Fibroblast of villous mesenchyme (primary cell): ENCODE measurements around the gene RASEF. TPM values are rescaled to one million over a fixed set of nuclear protein-coding genes. Genes with fewer than 3 reads are reported as not detected.
A peak's percentile ranks its signal among the peaks of the same experiment; 100 is the strongest.

Experiments used
- DNase-seq: peaks from one replicate; pipeline ENCODE4 v3.0.0-alpha.2; 2010; ENCODE audit warnings: low read depth
- H3K4me3 ChIP-seq: 2 replicates; pipeline ENCODE4 v1.5.1; 2011; ENCODE audit warnings: low read depth, mild to moderate bottlenecking, low read length
- total RNA-seq: library from RNA; depleted of rRNA; stranded (reverse); fragments of >200 nt; gene quantifications from 2 replicates; pipeline ENCODE4 v1.2.3, GENCODE V29; 2012
- TF ChIP-seq, protein P1 (sequence below): IDR thresholded peaks from 2 replicates; pipeline ENCODE4 v1.5.1; 2012; ENCODE audit warnings: low read depth, mild to moderate bottlenecking, low read length; ENCODE audit not compliant: insufficient read depth

The RASEF gene
- total RNA-seq, 1 donor, result 0.43 TPM

DNA sequence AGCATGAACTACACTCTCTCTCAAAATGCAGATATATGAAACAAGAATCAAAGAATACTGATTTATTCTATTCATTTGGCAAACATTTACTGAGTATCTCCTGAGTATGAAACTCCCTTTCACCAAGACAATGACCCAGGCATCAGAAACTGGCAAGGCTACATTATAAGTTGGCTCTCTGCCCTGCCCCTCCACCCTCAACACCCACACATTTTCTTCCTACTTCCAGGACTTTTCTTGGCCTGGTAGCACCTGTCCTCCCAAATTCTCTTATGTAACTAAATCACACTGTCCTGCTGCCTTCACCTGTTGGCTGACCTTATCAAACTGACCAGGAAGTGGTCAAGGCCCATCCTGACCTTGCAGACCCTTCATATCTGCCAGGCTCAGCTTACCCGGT lies 3.5 kb downstream of the RASEF start:
- TF ChIP-seq, protein P1, sequence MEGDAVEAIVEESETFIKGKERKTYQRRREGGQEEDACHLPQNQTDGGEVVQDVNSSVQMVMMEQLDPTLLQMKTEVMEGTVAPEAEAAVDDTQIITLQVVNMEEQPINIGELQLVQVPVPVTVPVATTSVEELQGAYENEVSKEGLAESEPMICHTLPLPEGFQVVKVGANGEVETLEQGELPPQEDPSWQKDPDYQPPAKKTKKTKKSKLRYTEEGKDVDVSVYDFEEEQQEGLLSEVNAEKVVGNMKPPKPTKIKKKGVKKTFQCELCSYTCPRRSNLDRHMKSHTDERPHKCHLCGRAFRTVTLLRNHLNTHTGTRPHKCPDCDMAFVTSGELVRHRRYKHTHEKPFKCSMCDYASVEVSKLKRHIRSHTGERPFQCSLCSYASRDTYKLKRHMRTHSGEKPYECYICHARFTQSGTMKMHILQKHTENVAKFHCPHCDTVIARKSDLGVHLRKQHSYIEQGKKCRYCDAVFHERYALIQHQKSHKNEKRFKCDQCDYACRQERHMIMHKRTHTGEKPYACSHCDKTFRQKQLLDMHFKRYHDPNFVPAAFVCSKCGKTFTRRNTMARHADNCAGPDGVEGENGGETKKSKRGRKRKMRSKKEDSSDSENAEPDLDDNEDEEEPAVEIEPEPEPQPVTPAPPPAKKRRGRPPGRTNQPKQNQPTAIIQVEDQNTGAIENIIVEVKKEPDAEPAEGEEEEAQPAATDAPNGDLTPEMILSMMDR, result no peak
- DNase-seq, result no peak
- no peak overlapping the region for H3K4me3 ChIP-seq

DNA sequence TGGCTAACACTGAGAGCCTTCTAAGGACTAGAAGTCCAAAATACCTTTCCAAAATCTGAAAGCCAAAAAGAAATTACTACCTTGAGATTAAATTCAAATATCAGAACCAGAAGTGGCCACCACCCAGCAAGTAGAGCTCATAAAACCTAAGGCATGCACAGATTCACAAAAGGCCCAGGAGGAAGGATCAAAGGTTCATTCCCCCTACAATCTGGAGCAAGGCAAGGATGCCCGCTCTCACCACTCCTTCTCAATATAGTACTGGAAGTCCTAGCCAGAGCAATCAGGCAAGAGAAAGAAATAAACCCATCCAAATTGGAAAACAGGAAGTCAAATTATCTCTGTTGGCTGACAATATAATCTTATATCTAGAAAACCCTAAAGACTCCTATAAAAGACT lies 6.0 kb downstream of the RASEF start:
- no peak overlapping the region for H3K4me3 ChIP-seq

DNA sequence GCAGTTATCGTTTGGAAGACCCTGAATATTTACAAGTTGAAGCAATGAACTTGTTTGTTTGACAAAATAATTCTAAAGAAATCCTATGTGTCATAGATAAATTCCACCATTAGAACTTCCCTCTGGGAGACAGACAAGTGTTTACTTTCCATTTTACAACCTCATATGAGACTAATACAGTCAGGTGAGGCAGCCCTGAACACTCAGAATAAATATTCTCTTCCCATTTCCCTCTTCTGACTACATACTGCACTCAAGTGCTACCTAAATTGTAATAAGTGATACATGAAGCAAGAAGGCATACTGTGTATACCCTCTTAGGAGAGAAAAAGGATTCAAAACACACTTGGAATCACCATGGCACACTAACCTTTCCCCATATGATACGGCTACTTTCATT lies 6.8 kb downstream of the RASEF start:
- no peak for DNase-seq
- no peak overlapping the region for H3K4me3 ChIP-seq
- TF ChIP-seq, protein P1, result no peak

More for the DNA sequence above, 6.0 kb downstream of the RASEF start:
- TF ChIP-seq, protein P1, result no peak
- no peak for DNase-seq

DNA sequence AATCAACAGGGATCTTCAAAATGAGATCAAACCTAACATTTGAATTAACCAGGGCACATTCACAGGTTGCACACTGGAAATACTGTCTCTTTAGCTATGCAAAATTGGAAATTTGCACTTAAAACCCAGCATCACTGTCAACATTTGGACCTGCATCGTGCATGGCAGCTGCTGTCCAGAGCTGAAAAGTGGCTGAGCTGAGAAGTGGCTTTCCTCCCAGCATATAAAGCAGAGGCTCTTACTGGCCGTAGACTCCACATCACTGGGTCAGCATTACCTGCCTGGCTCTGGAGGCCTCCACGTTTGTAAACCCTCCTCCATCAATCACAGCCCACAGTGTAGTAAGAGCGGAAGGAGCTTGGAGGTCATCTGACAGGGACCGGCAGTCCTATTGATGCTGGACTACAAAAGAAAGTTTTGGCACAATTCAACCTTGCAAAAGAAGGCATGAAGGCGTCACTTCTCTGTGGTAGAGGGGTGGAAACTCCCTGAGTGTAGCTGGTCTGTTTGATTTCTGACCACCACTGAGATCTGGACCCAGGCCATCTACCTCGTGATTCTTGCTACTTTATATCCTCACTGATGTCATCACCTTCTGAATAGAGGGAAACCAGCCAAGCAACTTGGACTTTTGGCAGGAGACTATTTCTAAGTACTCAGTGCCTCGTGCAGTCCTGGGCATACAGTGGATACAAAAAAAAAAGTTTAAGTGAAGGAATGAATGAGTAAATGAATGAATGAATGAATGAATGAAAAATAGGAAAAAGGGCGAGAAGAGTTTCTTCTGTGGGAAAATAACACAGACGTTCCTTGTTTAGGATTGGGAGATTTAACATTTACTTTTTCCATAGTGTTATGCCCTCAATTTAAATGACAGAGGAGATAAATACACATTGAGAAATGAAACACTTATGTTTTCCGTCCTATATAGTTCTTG lies 14.8 kb downstream of the RASEF start:
- TF ChIP-seq, protein P1, result no peak
- peak; percentile 31 for DNase-seq
- H3K4me3 ChIP-seq, result no peak overlapping the region

DNA sequence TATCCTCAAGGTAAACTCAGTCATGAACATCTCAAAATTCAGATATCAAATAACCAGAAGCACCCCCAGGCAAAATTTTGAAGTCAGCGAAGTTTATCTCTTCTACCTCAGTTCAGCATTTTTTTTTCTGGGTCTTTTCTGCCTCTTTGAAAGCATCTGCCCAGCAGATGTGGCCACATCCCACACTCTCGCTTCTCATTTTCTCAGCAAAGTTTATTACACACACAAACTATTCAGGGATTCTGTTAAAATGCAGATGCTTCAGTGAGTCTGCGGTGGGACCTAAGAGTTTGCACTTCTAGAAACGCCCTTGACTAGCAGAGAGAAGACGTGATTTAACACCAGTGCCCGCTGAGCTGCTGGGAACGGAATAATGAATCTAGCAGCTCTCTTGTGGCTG lies 19.3 kb downstream of the RASEF start:
- DNase-seq, result peak; percentile 82

DNA sequence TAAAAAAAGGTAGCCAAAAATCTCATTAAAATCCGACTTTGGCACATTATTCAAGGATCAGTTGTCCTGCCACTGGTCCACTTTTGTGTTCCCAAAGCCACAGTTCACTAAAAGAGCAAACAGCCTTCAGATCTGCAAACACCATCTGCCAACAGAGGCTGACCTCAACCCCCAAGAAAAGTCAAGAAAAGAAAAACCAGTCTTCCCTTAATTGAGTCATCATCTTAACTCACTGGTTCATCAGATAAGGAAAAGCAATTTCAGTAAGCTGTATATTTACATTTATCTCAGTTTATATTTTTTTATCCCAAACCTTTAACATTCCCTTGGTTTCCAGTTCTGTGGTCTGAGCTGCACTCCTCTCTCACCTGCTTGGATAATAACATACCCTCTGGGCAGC lies 21.2 kb downstream of the RASEF start:
- H3K4me3 ChIP-seq, result no peak overlapping the region
- TF ChIP-seq, protein P1, result no peak
- peak; percentile 70 for DNase-seq

More for the DNA sequence above, 19.3 kb downstream of the RASEF start:
- no peak overlapping the region for H3K4me3 ChIP-seq
- TF ChIP-seq, protein P1, result no peak
